ENCODE data around the gene ACP2.

The ACP2 gene

GRCh38 chr11:47216121-47216798 is 32.4 kb downstream of the ACP2 start:
- TF ChIP-seq EGR1 (IDR thresholded peaks at IDR 0.05) (no peak), ZBTB7A (IDR thresholded peaks at IDR 0.05; ENCODE audit: low read depth) (0 out of 2 replicates have a peak, but pooled peaks have one; percentile 40), CEBPB (IDR thresholded peaks at IDR 0.05) (no peak), REST (IDR thresholded peaks at IDR 0.05; ENCODE audit: low read depth) (no peak), RAD21 (IDR thresholded peaks at IDR 0.05; ENCODE audit: low read depth) (no peak), YY1 (IDR thresholded peaks at IDR 0.05; ENCODE audit: low read depth) (no peak), USF1 (IDR thresholded peaks at IDR 0.05) (no peak), EP300 (IDR thresholded peaks at IDR 0.05; ENCODE audit: borderline replicate concordance) (peak; percentile 48; the same call in 1 of the 2 replicates), TEAD4 (IDR thresholded peaks at IDR 0.05) (peak; percentile 78), CREB1 (IDR thresholded peaks at IDR 0.05; ENCODE audit: low read depth) (no peak), MAX (IDR thresholded peaks at IDR 0.05) (peak; percentile 45; the same call in 1 of the 2 replicates), NFIC (IDR thresholded peaks at IDR 0.05) (peak; percentile 87), TAF1 (IDR thresholded peaks at IDR 0.05; ENCODE audit: low read depth) (no peak), TCF12 (IDR thresholded peaks at IDR 0.05; ENCODE audit: low read depth) (peak; percentile 39; the same call in 1 of the 2 replicates), FOXM1 (IDR thresholded peaks at IDR 0.05; ENCODE audit: borderline replicate concordance, low read depth) (no peak)

- no peak for TF ChIP-seq EP300 (IDR thresholded peaks at IDR 0.05; ENCODE audit: borderline replicate concordance)
Measured at GRCh38 chr11:47215366-47215910, 33.2 kb downstream of the ACP2 start.

- peak; percentile 9; the same call in 1 of the 2 replicates for TF ChIP-seq TCF12 (IDR thresholded peaks at IDR 0.05; ENCODE audit: low read depth)
- TF ChIP-seq ZBTB7A (IDR thresholded peaks at IDR 0.05; ENCODE audit: low read depth) = 0 out of 2 replicates have a peak, but pooled peaks have one; percentile 13
- no peak for TF ChIP-seq USF1 (IDR thresholded peaks at IDR 0.05)
- no peak for TF ChIP-seq REST (IDR thresholded peaks at IDR 0.05; ENCODE audit: low read depth)
- TF ChIP-seq CREB1 (IDR thresholded peaks at IDR 0.05; ENCODE audit: low read depth) = 0 out of 2 replicates have a peak, but pooled peaks have one; percentile 27
- TF ChIP-seq YY1 (IDR thresholded peaks at IDR 0.05; ENCODE audit: low read depth) = no peak; the same call in 1 of the 2 replicates
- no peak for TF ChIP-seq RAD21 (IDR thresholded peaks at IDR 0.05; ENCODE audit: low read depth)
- peak; percentile 63; the same call in 1 of the 2 replicates for TF ChIP-seq NFIC (IDR thresholded peaks at IDR 0.05)
- peak; percentile 74; the same call in 1 of the 2 replicates for TF ChIP-seq MAX (IDR thresholded peaks at IDR 0.05)
- TF ChIP-seq TEAD4 (IDR thresholded peaks at IDR 0.05) = no peak
- no peak for TF ChIP-seq FOXM1 (IDR thresholded peaks at IDR 0.05; ENCODE audit: borderline replicate concordance, low read depth)
Measured at GRCh38 chr11:47213950-47214565, 34.6 kb downstream of the ACP2 start.

GRCh38 chr11:47212938-47213337 is 35.7 kb downstream of the ACP2 start:
- TF ChIP-seq TCF12 (IDR thresholded peaks at IDR 0.05; ENCODE audit: low read depth) (no peak), CREB1 (IDR thresholded peaks at IDR 0.05; ENCODE audit: low read depth) (no peak), TAF1 (IDR thresholded peaks at IDR 0.05; ENCODE audit: low read depth) (no peak), YY1 (IDR thresholded peaks at IDR 0.05; ENCODE audit: low read depth) (no peak), EP300 (IDR thresholded peaks at IDR 0.05; ENCODE audit: borderline replicate concordance) (no peak), CEBPB (IDR thresholded peaks at IDR 0.05) (no peak), USF1 (IDR thresholded peaks at IDR 0.05) (no peak), TEAD4 (IDR thresholded peaks at IDR 0.05) (no peak), EGR1 (IDR thresholded peaks at IDR 0.05) (no peak), REST (IDR thresholded peaks at IDR 0.05; ENCODE audit: low read depth) (no peak), MAX (IDR thresholded peaks at IDR 0.05) (no peak)
